Astrocyte of the cerebellum (primary cell): ENCODE results near the gene CDS2.

Experiments used
- DNase-seq: peaks from one replicate; pipeline ENCODE4 v3.0.0-alpha.2; 2011; ENCODE audit warnings: low read depth
- H3K4me3 ChIP-seq: 2 replicates; pipeline ENCODE4 v1.5.1; 2011; ENCODE audit warnings: mild to moderate bottlenecking, low read depth, low read length, moderate library complexity
- CTCF ChIP-seq: IDR thresholded peaks from 2 replicates; pipeline ENCODE4 v1.5.1; 2012; ENCODE audit warnings: low read length, low read depth, moderate library complexity, mild to moderate bottlenecking; ENCODE audit errors: missing control alignments
- in situ Hi-C: cut with HindIII; loops from 2 replicates; pipeline ENCODE4 v1.10.0; 2017; ENCODE audit warnings: low sequenced_read_pairs

The CDS2 gene

GRCh38 chr20:5173751-5174150, 46.9 kb downstream of the CDS2 start:
- no peak for TF ChIP-seq CTCF
- in situ Hi-C loops, result no loop called here
- H3K4me3 ChIP-seq, result no peak overlapping the region
- DNase-seq, result no peak

- no peak for TF ChIP-seq CTCF
- no peak for DNase-seq
- in situ Hi-C loops, result no loop called here
- no peak overlapping the region for H3K4me3 ChIP-seq
Observed at GRCh38 chr20:5177071-5177470, 50.3 kb downstream of the CDS2 start.

GRCh38 chr20:5178046-5178445, 51.2 kb downstream of the CDS2 start:
- DNase-seq, result no peak
- in situ Hi-C loops, result no loop called here
- no peak overlapping the region for H3K4me3 ChIP-seq
- TF ChIP-seq CTCF, result no peak

GRCh38 chr20:5180421-5180820, 53.6 kb downstream of the CDS2 start:
- in situ Hi-C loops, result no loop called here
- H3K4me3 ChIP-seq, result no peak overlapping the region
- no peak for DNase-seq
- no peak for TF ChIP-seq CTCF

- no peak for TF ChIP-seq CTCF
- DNase-seq, result no peak
- H3K4me3 ChIP-seq, result no peak overlapping the region
- in situ Hi-C loops, result no loop called here
Observed at GRCh38 chr20:5180933-5181332, 54.1 kb downstream of the CDS2 start.

- H3K4me3 ChIP-seq, result no peak overlapping the region
- no peak for TF ChIP-seq CTCF
- in situ Hi-C loops, result no loop called here
- no peak for DNase-seq
Observed at GRCh38 chr20:5181492-5181891, 54.7 kb downstream of the CDS2 start.

GRCh38 chr20:5181958-5182357, 55.1 kb downstream of the CDS2 start:
- DNase-seq, result no peak
- H3K4me3 ChIP-seq, result no peak overlapping the region
- no peak for TF ChIP-seq CTCF
- in situ Hi-C loops, result no loop called here
